HEK293 (cell line): Measurements from ENCODE around the gene KBTBD12.

Source experiments
- CTCF ChIA-PET: fragments of 350-600 bp; formaldehyde crosslinking; extraction: SDS; loops from one replicate; lab custom pipeline; 2021; ENCODE audit warnings: antibody characterized with exemption; lab: Yijun Ruan, JAX
- POLR2A ChIA-PET: fragments of 300-600 bp; formaldehyde crosslinking; extraction: SDS; loops from one replicate; lab custom pipeline; 2020; ENCODE audit warnings: antibody characterized with exemption, inconsistent platforms; lab: Yijun Ruan, JAX
- H3K27ac ChIP-seq: fragments of 200-500 bp; sonication (Bioruptor generic); 2 replicates; pipeline ENCODE4 v1.5.1; 2014; ENCODE audit warnings: low read depth, low read length, control low read depth, inconsistent platforms; ENCODE audit errors: extremely low read depth
- H3K36me3 ChIP-seq, 2 experiments: fragments of 200-500 bp in 1 of 2; sonication (Bioruptor generic) in 1 of 2; 1 replicate in 1 of 2; 2 replicates in 1 of 2; pipeline ENCODE4 v1.5.1; 2014 to 2017; ENCODE audit warnings: inconsistent platforms in 2 of 2, low read length in 2 of 2; ENCODE audit not compliant: control insufficient read depth in 2 of 2, insufficient read depth in 1 of 2
- H3K4me1 ChIP-seq: fragments of 200-500 bp; sonication (Bioruptor generic); 2 replicates; pipeline ENCODE4 v1.5.1; 2014; ENCODE audit warnings: mild to moderate bottlenecking, low read length, inconsistent platforms; ENCODE audit not compliant: control insufficient read depth, insufficient read depth
- H3K4me3 ChIP-seq: 2 replicates; pipeline ENCODE4 v1.5.1; 2011; ENCODE audit warnings: low read depth, mild to moderate bottlenecking, control low read depth, low read length, moderate library complexity
- H3K9me3 ChIP-seq: fragments of 200-500 bp; sonication (Bioruptor generic); 2 replicates; pipeline ENCODE4 v1.5.1; 2014; ENCODE audit warnings: low read depth, low read length, inconsistent platforms; ENCODE audit not compliant: control insufficient read depth, insufficient read depth
- HOXD13 ChIP-seq: sonication (generic); formaldehyde crosslinking; IDR thresholded peaks from 2 replicates; pipeline ENCODE4 v1.8.0; 2022; ENCODE audit warnings: missing genetic modification reagents, borderline replicate concordance
- KLF16 ChIP-seq: fragments of 450-650 bp; formaldehyde crosslinking; IDR thresholded peaks from 2 replicates; pipeline ENCODE4 v1.5.1; 2017; ENCODE audit warnings: missing biosample characterization, missing genetic modification characterization
- PBX3 ChIP-seq: sonication (generic); formaldehyde crosslinking; IDR thresholded peaks from 2 replicates; pipeline ENCODE4 v1.8.1; 2022; ENCODE audit warnings: mild to moderate bottlenecking, moderate library complexity, missing genetic modification reagents
- PRDM10 ChIP-seq: fragments of 450-650 bp; formaldehyde crosslinking; IDR thresholded peaks from 2 replicates; pipeline ENCODE4 v1.5.1; 2016; ENCODE audit warnings: missing biosample characterization, missing genetic modification characterization
- PRDM2 ChIP-seq: fragments of 450-650 bp; formaldehyde crosslinking; IDR thresholded peaks from 2 replicates; pipeline ENCODE4 v1.5.1; 2016; ENCODE audit warnings: missing biosample characterization, missing genetic modification characterization, borderline replicate concordance
- SALL2 ChIP-seq: fragments of 450-650 bp; formaldehyde crosslinking; IDR thresholded peaks from 2 replicates; pipeline ENCODE4 v1.5.0; 2017; ENCODE audit warnings: missing biosample characterization, mild to moderate bottlenecking, missing genetic modification characterization, borderline replicate concordance
- SP2 ChIP-seq: fragments of 450-650 bp; formaldehyde crosslinking; IDR thresholded peaks from 2 replicates; pipeline ENCODE4 v1.5.1; 2016; ENCODE audit warnings: missing biosample characterization, missing genetic modification characterization
- ZBTB48 ChIP-seq: fragments of 450-650 bp; formaldehyde crosslinking; IDR thresholded peaks from 2 replicates; pipeline ENCODE4 v1.5.1; 2016; ENCODE audit warnings: missing biosample characterization, missing genetic modification characterization
- ZFHX2 ChIP-seq: fragments of 450-650 bp; formaldehyde crosslinking; conservative IDR thresholded peaks from 2 replicates; pipeline ENCODE4 v1.5.1; 2016; ENCODE audit warnings: missing biosample characterization, missing genetic modification characterization
- ZNF184 ChIP-seq: fragments of 450-650 bp; IDR thresholded peaks from 2 replicates; pipeline ENCODE4 v1.5.1; 2018; ENCODE audit warnings: missing biosample characterization, mild to moderate bottlenecking, missing genetic modification characterization
- ZNF26 ChIP-seq: fragments of 450-650 bp; formaldehyde crosslinking; IDR thresholded peaks from 2 replicates; pipeline ENCODE4 v1.5.1; 2016; ENCODE audit warnings: missing biosample characterization, missing genetic modification characterization
- ZNF488 ChIP-seq: fragments of 450-650 bp; formaldehyde crosslinking; IDR thresholded peaks from 2 replicates; pipeline ENCODE4 v1.5.1; 2016; ENCODE audit warnings: missing biosample characterization, missing genetic modification characterization
- ZNF521 ChIP-seq: fragments of 450-650 bp; formaldehyde crosslinking; IDR thresholded peaks from 2 replicates; pipeline ENCODE4 v1.5.1; 2017; ENCODE audit warnings: missing biosample characterization, mild to moderate bottlenecking, missing genetic modification characterization
- ZNF560 ChIP-seq: fragments of 450-650 bp; formaldehyde crosslinking; IDR thresholded peaks from 2 replicates; pipeline ENCODE4 v1.5.1; 2017; ENCODE audit warnings: missing biosample characterization, missing genetic modification characterization, borderline replicate concordance
- ZNF629 ChIP-seq: fragments of 450-650 bp; formaldehyde crosslinking; IDR thresholded peaks from 2 replicates; pipeline ENCODE4 v1.5.1; 2017; ENCODE audit warnings: missing biosample characterization, missing genetic modification characterization
- ZNF670 ChIP-seq: fragments of 450-650 bp; formaldehyde crosslinking; IDR thresholded peaks from 2 replicates; pipeline ENCODE4 v1.5.1; 2016; ENCODE audit warnings: missing biosample characterization, missing genetic modification characterization, low read depth
- ZNF701 ChIP-seq: fragments of 450-650 bp; formaldehyde crosslinking; IDR thresholded peaks from 2 replicates; pipeline ENCODE4 v1.5.1; 2016; ENCODE audit warnings: missing biosample characterization, missing genetic modification characterization
- ZNF776 ChIP-seq: fragments of 450-650 bp; formaldehyde crosslinking; IDR thresholded peaks from 2 replicates; pipeline ENCODE4 v1.5.0; 2017; ENCODE audit warnings: missing biosample characterization, missing genetic modification characterization, borderline replicate concordance

Gene KBTBD12

GRCh38 chr3:127986803-127987202 lies 71.8 kb downstream of the KBTBD12 start (continued):
- TF ChIP-seq HOXD13 (CRISPR knock-in tag) = no peak
- TF ChIP-seq ZNF26 = no peak
- no peak for TF ChIP-seq ZNF776 (tag by site-specific recombination)
- TF ChIP-seq, all 188 proteins: peak for 0

- POLR2A ChIA-PET = no interaction called here
- TF ChIP-seq ZNF488 (tag by site-specific recombination) = no peak
- no peak for TF ChIP-seq ZNF521 (tag by site-specific recombination)
- no peak for TF ChIP-seq ZFHX2 (tag by site-specific recombination)
- no peak for TF ChIP-seq ZNF184 (tag by site-specific recombination)
- TF ChIP-seq PBX3 (CRISPR knock-in tag) = no peak
- TF ChIP-seq, all 188 proteins: peak for 0
- CTCF ChIA-PET = no interaction called here
- no peak overlapping the region for H3K4me3 ChIP-seq
- H3K9me3 ChIP-seq = no peaks in the 10 kb centered on the region
- no peaks in the 10 kb centered on the region for H3K4me1 ChIP-seq
- H3K27ac ChIP-seq = no peak overlapping the region
- H3K36me3 ChIP-seq = no peaks in the 10 kb centered on the region
These were observed 72.4 kb downstream of the KBTBD12 start for GRCh38 chr3:127987309-127987995.

GRCh38 chr3:127988770-127989557 lies 73.9 kb downstream of the KBTBD12 start:
- Histone ChIP-seq H3K9me3 (no peaks in the 10 kb centered on the region), H3K36me3 (no peaks in the 10 kb centered on the region), H3K4me3 (no peak overlapping the region), H3K27ac (no peak overlapping the region), H3K4me1 (no peaks in the 10 kb centered on the region)
- ChIA-PET POLR2A (no interaction called here), CTCF (interaction anchor here (0.6 kb wide), 2 partner anchors 20 to 22 kb away, joined by 3 read pairs; no protein-coding TSS in a partner anchor)
- TF ChIP-seq ZBTB48 (no peak), ZNF629 (tag by site-specific recombination) (no peak), SP2 (tag by site-specific recombination) (no peak), ZNF560 (tag by site-specific recombination) (no peak), PRDM10 (tag by site-specific recombination) (peak; percentile 22; the same call in 1 of the 2 replicates), PRDM2 (tag by site-specific recombination) (no peak), ZNF670 (tag by site-specific recombination) (no peak), KLF16 (no peak), ZNF701 (tag by site-specific recombination) (no peak), SALL2 (no peak)
